GM12865 (cell line): ENCODE measurements around the gene TEX52.

Experiments
- DNase-seq: peaks from one replicate; pipeline ENCODE4 v3.0.0; 2010; ENCODE audit warnings: low read depth
- H3K4me3 ChIP-seq: 2 replicates; pipeline ENCODE4 v1.5.1; 2011; ENCODE audit warnings: mild to moderate bottlenecking, low read depth, low read length, control low read depth
- TF ChIP-seq, protein P1 (sequence below): IDR thresholded peaks from 2 replicates; pipeline ENCODE4 v1.5.1; 2011; ENCODE audit warnings: low read length, control low read depth, low read depth, inconsistent platforms; ENCODE audit not compliant: insufficient read depth; ENCODE audit errors: missing control alignments

Gene TEX52

GRCh38 chr12:2856051-2856450 lies 788 bp downstream of the TEX52 start:
- no peak overlapping the region for H3K4me3 ChIP-seq
- TF ChIP-seq, protein P1, sequence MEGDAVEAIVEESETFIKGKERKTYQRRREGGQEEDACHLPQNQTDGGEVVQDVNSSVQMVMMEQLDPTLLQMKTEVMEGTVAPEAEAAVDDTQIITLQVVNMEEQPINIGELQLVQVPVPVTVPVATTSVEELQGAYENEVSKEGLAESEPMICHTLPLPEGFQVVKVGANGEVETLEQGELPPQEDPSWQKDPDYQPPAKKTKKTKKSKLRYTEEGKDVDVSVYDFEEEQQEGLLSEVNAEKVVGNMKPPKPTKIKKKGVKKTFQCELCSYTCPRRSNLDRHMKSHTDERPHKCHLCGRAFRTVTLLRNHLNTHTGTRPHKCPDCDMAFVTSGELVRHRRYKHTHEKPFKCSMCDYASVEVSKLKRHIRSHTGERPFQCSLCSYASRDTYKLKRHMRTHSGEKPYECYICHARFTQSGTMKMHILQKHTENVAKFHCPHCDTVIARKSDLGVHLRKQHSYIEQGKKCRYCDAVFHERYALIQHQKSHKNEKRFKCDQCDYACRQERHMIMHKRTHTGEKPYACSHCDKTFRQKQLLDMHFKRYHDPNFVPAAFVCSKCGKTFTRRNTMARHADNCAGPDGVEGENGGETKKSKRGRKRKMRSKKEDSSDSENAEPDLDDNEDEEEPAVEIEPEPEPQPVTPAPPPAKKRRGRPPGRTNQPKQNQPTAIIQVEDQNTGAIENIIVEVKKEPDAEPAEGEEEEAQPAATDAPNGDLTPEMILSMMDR = no peak
- no peak for DNase-seq

GRCh38 chr12:2855546-2855945 lies 1.3 kb downstream of the TEX52 start:
- no peak overlapping the region for H3K4me3 ChIP-seq
- no peak for DNase-seq
- TF ChIP-seq, protein P1 = no peak

DNA sequence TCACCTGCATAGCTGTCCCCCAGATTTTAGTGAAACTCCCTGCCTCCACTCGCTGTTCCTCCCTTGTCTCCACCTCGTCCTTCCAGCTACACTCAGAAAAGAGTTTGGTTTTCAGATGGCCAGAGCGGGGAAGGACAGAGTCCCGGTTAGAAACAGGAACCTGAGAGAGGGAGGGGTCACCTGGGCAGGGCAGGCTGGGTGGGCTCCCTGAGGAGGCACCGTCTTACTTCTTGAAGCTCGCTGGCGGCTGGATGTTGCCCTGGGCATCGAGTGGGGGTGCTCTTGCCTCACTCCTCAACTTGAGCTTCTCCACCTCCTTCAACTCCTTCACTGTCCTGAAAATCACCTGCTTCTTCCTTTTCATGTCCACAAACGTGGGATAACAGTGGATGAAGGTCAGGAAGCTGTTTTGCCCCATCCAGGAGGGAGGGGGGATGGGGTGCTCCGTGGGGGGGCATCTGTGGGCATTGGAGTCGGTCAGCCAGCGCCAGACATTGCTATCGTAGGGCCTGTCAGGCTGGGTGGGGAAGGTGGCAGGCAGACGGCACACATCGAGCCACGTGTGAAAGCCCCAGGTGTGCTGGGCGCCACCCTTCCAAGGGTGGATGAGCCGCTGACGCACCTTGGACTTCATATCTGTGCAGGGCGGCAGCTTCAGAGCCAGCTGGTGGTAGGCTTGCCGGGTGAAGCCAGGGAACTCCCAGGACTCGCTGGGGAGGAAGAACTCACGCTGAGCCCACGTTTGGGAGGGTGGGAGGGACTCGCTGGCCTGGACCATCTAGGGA lies 2.0 kb downstream of the TEX52 start:
- H3K4me3 ChIP-seq = no peak overlapping the region
- DNase-seq = no peak
- TF ChIP-seq, protein P1 = no peak

DNA sequence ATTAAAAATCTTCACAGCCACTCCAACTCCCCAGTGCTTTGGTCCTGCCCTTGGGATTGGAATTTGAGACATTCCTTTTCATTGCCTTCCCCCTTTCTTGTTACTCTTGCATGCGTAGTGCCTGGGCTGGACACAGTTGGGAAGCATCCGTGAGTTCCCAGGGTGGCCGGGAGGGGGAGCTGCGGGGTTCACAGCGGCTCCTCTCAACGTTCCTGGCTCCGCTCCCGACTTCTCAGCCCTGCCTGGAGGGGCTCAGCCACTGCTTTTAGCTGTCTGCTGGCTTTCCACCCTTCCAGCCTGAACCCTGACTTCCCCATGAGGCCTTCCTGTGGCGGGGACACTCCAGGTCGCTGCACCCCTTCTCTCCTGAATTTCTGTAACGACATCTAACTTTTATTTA lies 3.2 kb downstream of the TEX52 start:
- H3K4me3 ChIP-seq = no peak overlapping the region
- peak; percentile 28 for DNase-seq
- TF ChIP-seq, protein P1 = peak; percentile 62

DNA sequence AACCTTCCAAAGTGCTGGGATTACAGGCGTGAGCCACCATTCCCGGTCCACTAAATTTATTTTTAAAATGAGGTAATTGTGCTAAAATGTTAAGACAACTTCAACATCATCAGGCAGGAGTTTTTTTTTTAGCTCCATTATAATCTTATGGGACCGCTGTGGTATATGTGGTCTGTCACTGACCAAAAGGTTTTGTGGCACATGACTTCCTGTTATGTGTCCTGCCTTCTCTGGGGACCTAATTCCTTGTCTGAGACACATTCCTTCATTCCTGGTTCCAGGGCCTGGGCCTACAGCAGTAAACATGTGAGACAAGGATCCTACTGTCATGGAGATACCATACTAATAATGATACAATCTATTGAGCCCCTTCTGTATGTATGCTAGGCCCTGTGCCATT lies 4.9 kb downstream of the TEX52 start:
- H3K4me3 ChIP-seq = no peak overlapping the region
- TF ChIP-seq, protein P1 = no peak
- no peak for DNase-seq

- no peak overlapping the region for H3K4me3 ChIP-seq
- DNase-seq = no peak
- TF ChIP-seq, protein P1 = no peak
Measured at GRCh38 chr12:2845280-2845679, 11.6 kb downstream of the TEX52 start.

- H3K4me3 ChIP-seq = no peak overlapping the region
- DNase-seq = no peak
- TF ChIP-seq, protein P1 = no peak
Measured at GRCh38 chr12:2844786-2845185, 12.1 kb downstream of the TEX52 start.
